IgD-negative memory B cell (primary cell): Measurements from ENCODE around the gene ZDHHC14. TPM values are rescaled to one million over a fixed set of nuclear protein-coding genes. Genes with fewer than 3 reads are reported as not detected.
"Not testable (repeated sequence)": the region's sequence is repeated elsewhere in the genome, so short reads cannot be mapped to it uniquely, and the experiment has no call there.

ENCODE experiments used
- H3K27ac Mint-ChIP-seq, 3 donors: one replicate each; pipeline ENCODE4 v1.8.0; 2020 to 2022; ENCODE audit warnings: mild to moderate bottlenecking in 3 of 3, mixed read lengths in 3 of 3, moderate library complexity in 1 of 3
- H3K27me3 Mint-ChIP-seq: one replicate; pipeline ENCODE4 v1.8.0; 2021; ENCODE audit warnings: mixed read lengths
- H3K36me3 Mint-ChIP-seq: one replicate; pipeline ENCODE4 v1.8.0; 2020; ENCODE audit warnings: mild to moderate bottlenecking, mixed read lengths
- H3K4me1 Mint-ChIP-seq, 3 donors: one replicate each; pipeline ENCODE4 v1.8.0; 2020 to 2022; ENCODE audit warnings: mixed read lengths in 3 of 3, mild to moderate bottlenecking in 1 of 3
- H3K4me3 Mint-ChIP-seq, 4 donors: one replicate each; pipeline ENCODE4 v1.8.0; 2020 to 2022; ENCODE audit warnings: mild to moderate bottlenecking in 4 of 4, mixed read lengths in 4 of 4, moderate library complexity in 3 of 4
- H3K9me3 Mint-ChIP-seq, 3 donors: one replicate each; pipeline ENCODE4 v1.8.0; 2020 to 2021; ENCODE audit warnings: mixed read lengths in 3 of 3, mild to moderate bottlenecking in 1 of 3
- polyA plus RNA-seq: library from polyadenylated mRNA; unstranded; fragments of 300-500 nt; fragmentation: Illumina TruSeq; gene quantifications from one replicate; pipeline ENCODE4 v1.2.3, GENCODE V29; 2021

Gene ZDHHC14
- polyA plus RNA-seq, 1 donor from 2014 or later, result 13.5 TPM

DNA sequence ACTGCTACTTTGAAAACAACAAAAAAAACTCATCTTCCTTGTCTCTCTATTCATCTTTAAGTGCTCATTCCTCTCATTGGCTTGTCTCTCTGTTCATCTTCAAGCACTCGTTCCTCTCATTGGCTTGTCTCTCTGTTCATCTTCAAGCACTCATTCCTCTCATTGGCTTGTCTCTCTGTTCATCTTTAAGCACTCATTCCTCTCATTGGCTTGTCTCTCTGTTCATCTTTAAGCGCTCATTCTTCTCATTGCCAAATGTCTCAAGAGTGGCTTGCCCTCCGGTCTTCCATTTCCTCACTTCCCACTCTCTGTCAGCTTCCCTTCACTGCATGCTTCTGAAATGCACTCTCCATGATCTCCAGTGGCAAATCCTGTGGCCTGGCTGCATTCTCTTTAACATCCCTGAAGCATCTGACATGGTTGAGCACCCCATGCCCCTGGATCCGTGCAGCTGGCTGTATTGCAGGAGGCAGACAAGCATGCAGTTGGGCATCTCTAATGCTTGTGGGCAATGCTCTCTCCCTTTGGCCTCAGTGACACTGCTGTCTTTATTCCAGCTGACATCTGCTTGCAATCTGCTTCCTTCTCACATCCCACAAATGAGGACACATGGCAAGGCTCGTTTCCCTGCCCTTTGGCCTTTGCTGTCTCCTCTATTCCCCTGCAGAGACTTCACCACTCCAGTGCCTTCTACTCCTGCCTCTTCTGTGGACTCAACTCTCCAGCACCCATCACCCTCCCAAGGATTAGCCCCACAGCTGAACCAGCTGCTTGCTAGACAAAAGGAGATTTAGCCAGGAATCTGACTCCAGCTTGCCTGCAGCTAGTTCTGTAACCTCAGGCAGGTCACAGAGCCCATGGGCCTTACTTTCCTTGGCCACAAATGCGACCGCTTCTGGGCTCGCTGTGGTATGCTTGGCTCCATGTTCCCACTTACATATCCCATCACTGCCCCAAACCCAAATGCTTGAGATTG is 298.9 kb downstream of the ZDHHC14 start:
- no peak overlapping the region for H3K4me3 Mint-ChIP-seq
- peaks cover 0 to 3% (median 0%) of the 10 kb centered on the region in 3 donors for H3K4me1 Mint-ChIP-seq
- peaks cover 10% of the 10 kb centered on the region for H3K36me3 Mint-ChIP-seq
- H3K27ac Mint-ChIP-seq, result no peak overlapping the region
- no peaks in the 10 kb centered on the region for H3K9me3 Mint-ChIP-seq
- no peaks in the 10 kb centered on the region for H3K27me3 Mint-ChIP-seq

GRCh38 chr6:157681041-157681650 is 300.2 kb downstream of the ZDHHC14 start:
- H3K36me3 Mint-ChIP-seq, result peaks cover 10% of the 10 kb centered on the region
- no peak overlapping the region for H3K4me3 Mint-ChIP-seq
- H3K27me3 Mint-ChIP-seq, result peaks cover 2% of the 10 kb centered on the region
- H3K9me3 Mint-ChIP-seq, result no peaks in the 10 kb centered on the region
- H3K27ac Mint-ChIP-seq, result no peak overlapping the region
- peaks cover 0 to 3% (median 0%) of the 10 kb centered on the region in 3 donors for H3K4me1 Mint-ChIP-seq

GRCh38 chr6:157682856-157683481 is 302.0 kb downstream of the ZDHHC14 start:
- Mint-ChIP-seq H3K27me3 (peaks cover 2% of the 10 kb centered on the region), H3K36me3 (peaks cover 6% of the 10 kb centered on the region), H3K27ac (peak overlapping the region in 1 of 3 donors; percentile 67), H3K4me1 (peaks cover 0 to 3% (median 0%) of the 10 kb centered on the region in 3 donors), H3K4me3 (no peak overlapping the region), H3K9me3 (no peaks in the 10 kb centered on the region)

DNA sequence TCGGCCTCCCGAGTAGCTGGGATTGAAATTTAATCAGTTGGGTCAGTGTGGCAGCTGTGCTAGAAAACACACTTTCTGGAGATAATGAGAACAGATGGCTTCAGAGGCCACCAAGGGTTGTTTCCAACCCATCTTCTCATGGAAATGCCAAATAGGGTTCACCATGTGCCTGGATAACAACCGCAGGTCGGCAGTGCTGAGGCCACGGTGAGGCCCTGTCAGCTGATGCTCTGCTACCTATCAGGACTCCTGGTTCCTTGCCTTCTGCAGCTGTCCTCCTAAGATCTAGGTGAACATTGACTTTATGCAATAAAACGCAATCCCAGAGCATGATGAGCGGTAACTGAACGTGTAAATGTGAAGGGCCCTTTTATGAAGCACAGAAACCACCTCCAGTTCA is 302.7 kb downstream of the ZDHHC14 start:
- H3K27ac Mint-ChIP-seq, result no peak overlapping the region
- no peaks in the 10 kb centered on the region for H3K9me3 Mint-ChIP-seq
- H3K4me1 Mint-ChIP-seq, result peaks cover 0 to 3% (median 0%) of the 10 kb centered on the region in 3 donors
- H3K27me3 Mint-ChIP-seq, result peaks cover 2% of the 10 kb centered on the region
- peaks cover 2% of the 10 kb centered on the region for H3K36me3 Mint-ChIP-seq
- no peak overlapping the region for H3K4me3 Mint-ChIP-seq

DNA sequence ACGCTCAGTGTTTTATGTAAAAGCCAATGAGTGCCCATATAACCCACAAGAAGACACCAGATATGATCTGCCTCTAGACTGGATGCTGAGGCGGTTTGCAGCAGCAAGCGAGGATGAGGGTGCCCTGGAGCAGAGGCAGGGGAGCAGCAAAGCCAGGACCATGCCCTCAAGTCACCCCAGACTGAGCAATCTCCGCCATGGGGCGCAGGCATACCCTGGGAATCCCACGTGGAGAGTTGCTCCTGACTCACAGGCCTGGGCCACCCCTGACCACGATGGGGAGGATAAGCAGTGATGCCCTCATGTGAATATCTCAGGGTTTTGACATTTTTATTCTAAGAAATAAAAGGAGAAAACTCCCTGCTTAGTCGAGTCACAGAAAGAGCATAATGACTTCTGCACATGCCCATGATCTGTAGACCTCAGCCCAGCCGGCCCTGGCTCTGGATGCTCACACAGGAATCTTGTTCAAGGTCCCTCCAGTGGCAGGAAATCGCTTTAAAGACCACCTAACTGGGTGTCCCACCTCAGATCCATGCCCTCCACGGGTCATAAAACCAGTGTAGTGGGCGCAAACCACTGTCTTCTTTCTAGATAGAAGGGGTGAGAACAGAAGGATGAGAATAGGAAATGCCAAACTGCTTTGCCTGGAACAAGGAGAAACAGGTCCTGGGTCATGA is 303.8 kb downstream of the ZDHHC14 start:
- H3K27ac Mint-ChIP-seq, result no peak overlapping the region
- H3K36me3 Mint-ChIP-seq, result peaks cover 3% of the 10 kb centered on the region
- no peak overlapping the region for H3K4me3 Mint-ChIP-seq
- H3K9me3 Mint-ChIP-seq, result no peaks in the 10 kb centered on the region
- H3K4me1 Mint-ChIP-seq, result peaks cover 0 to 4% (median 0%) of the 10 kb centered on the region in 3 donors
- H3K27me3 Mint-ChIP-seq, result peaks cover 2% of the 10 kb centered on the region

- Mint-ChIP-seq H3K4me1 (peaks cover 0 to 4% (median 0%) of the 10 kb centered on the region in 3 donors), H3K27me3 (peaks cover 5% of the 10 kb centered on the region), H3K4me3 (no peak overlapping the region), H3K9me3 (no peaks in the 10 kb centered on the region), H3K36me3 (peaks cover 3% of the 10 kb centered on the region), H3K27ac (no peak overlapping the region)
Observed at GRCh38 chr6:157685596-157686280, 304.7 kb downstream of the ZDHHC14 start.

GRCh38 chr6:157688275-157688959 is 307.4 kb downstream of the ZDHHC14 start:
- Mint-ChIP-seq H3K27me3 (peaks cover 11% of the 10 kb centered on the region), H3K27ac (no peak overlapping the region), H3K4me3 (no peak overlapping the region), H3K9me3 (no peaks in the 10 kb centered on the region), H3K36me3 (peaks cover 3% of the 10 kb centered on the region), H3K4me1 (peaks cover 0 to 2% (median 0%) of the 10 kb centered on the region in 3 donors)

GRCh38 chr6:157688960-157689599 is 308.1 kb downstream of the ZDHHC14 start:
- no peak overlapping the region for H3K4me3 Mint-ChIP-seq
- peaks cover 3% of the 10 kb centered on the region for H3K36me3 Mint-ChIP-seq
- peaks cover 0 to 2% (median 0%) of the 10 kb centered on the region in 3 donors for H3K4me1 Mint-ChIP-seq
- H3K27me3 Mint-ChIP-seq, result peaks cover 11% of the 10 kb centered on the region
- H3K9me3 Mint-ChIP-seq, result no peaks in the 10 kb centered on the region
- no peak overlapping the region for H3K27ac Mint-ChIP-seq

DNA sequence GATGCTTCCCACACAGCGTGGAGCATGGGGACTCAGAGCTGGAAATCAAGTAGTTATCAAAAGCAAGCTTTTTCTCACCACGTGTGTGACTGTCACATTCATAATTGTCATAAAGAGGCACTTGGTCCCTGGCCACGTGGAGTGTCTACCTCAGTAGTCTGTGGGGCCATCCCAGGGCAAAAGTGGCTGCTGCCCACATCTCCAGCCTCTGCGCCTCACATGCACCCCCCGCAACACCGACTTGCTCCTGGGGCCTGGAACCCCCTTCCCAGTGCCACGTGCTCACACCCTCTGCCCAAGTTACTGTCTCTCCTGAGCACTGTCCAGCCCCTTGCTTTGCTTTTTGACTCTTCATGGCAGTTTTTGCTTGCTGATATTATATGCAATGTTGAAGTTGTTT is 308.9 kb downstream of the ZDHHC14 start:
- Mint-ChIP-seq H3K4me1 (peaks cover 0 to 2% (median 0%) of the 10 kb centered on the region in 3 donors), H3K36me3 (peaks cover 3% of the 10 kb centered on the region), H3K9me3 (no peaks in the 10 kb centered on the region), H3K27me3 (peaks cover 14% of the 10 kb centered on the region), H3K27ac (no peak overlapping the region), H3K4me3 (no peak overlapping the region)

DNA sequence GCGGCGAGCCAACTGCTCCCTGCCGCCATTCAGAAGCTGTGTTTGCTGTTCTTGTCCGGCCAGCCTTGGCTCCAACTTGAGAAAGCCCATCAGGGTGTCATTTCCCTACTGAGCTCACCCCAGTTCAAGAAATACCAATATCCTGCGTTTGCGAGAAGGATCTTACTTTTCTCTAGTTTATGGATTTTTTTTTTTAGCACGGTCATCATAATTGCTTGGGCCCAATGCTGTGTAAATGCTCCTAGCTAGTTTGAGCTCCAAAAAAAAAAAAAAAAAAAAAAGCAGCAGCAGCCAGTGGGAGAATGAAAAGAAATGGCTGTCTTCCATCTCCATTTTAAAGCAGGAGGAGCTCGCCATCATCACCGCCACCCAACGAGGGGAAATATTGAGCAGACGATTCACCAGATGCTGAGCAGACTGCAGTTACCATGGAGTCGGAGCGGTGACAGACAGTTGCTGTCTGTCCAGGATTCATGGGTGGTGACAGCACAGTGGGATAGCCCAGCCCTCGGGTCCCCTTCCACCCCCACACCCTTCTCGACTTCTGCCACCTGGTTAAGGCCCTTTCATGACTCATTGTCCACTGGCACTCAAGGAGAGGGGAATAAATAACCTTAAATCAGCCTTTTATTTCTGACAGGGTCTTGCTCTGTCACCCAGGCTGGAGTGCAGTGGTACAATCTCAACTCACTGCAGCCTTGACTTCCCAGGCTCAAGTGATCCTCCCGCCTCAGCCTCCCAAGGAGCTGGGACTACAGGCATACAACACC is 309.6 kb downstream of the ZDHHC14 start:
- H3K4me3 Mint-ChIP-seq, result no peak overlapping the region
- H3K27ac Mint-ChIP-seq, result peak overlapping the region in 1 of 3 donors; percentile 50
- peaks cover 0 to 2% (median 0%) of the 10 kb centered on the region in 3 donors for H3K4me1 Mint-ChIP-seq
- H3K36me3 Mint-ChIP-seq, result peaks cover 3% of the 10 kb centered on the region
- H3K9me3 Mint-ChIP-seq, result no peaks in the 10 kb centered on the region
- peaks cover 15% of the 10 kb centered on the region for H3K27me3 Mint-ChIP-seq

GRCh38 chr6:157691621-157692020 is 310.6 kb downstream of the ZDHHC14 start:
- not testable (repeated sequence) for H3K4me1 Mint-ChIP-seq, H3K27ac Mint-ChIP-seq, H3K9me3 Mint-ChIP-seq, H3K36me3 Mint-ChIP-seq, H3K4me3 Mint-ChIP-seq
- peaks cover 14% of the 10 kb centered on the region for H3K27me3 Mint-ChIP-seq

- no peak overlapping the region for H3K27ac Mint-ChIP-seq
- H3K9me3 Mint-ChIP-seq, result no peaks in the 10 kb centered on the region
- H3K4me1 Mint-ChIP-seq, result peaks cover 0 to 2% (median 0%) of the 10 kb centered on the region in 3 donors
- peaks cover 2% of the 10 kb centered on the region for H3K36me3 Mint-ChIP-seq
- H3K27me3 Mint-ChIP-seq, result peaks cover 16% of the 10 kb centered on the region
- no peak overlapping the region for H3K4me3 Mint-ChIP-seq
Observed at GRCh38 chr6:157693867-157694266, 312.9 kb downstream of the ZDHHC14 start.
